KOPT-K1 (cell line): ENCODE results near the gene OSBPL6.

Source experiments
- H3K27ac ChIP-seq: fragments of 200-600 bp; sonication (generic); 2 replicates; pipeline ENCODE4 v1.5.1; 2016; ENCODE audit warnings: antibody characterized with exemption, mild to moderate bottlenecking, low read depth, low read length; ENCODE audit not compliant: poor library complexity, severe bottlenecking
- H3K36me3 ChIP-seq: fragments of 200-600 bp; sonication (generic); 2 replicates; pipeline ENCODE4 v1.5.1; 2017; ENCODE audit warnings: antibody characterized with exemption, mild to moderate bottlenecking, low read length, moderate library complexity; ENCODE audit not compliant: insufficient read depth
- H3K9me3 ChIP-seq: fragments of 200-600 bp; sonication (generic); 2 replicates; pipeline ENCODE4 v1.5.1; 2017; ENCODE audit warnings: antibody characterized with exemption, low read length, mild to moderate bottlenecking; ENCODE audit not compliant: insufficient read depth, poor library complexity, severe bottlenecking

The OSBPL6 gene

GRCh38 chr2:178211943-178212342 is 17.6 kb downstream of the OSBPL6 start:
- H3K36me3 ChIP-seq, result no peaks in the 10 kb centered on the region
- no peaks in the 10 kb centered on the region for H3K9me3 ChIP-seq
- no peak overlapping the region for H3K27ac ChIP-seq

GRCh38 chr2:178213991-178214390 is 19.7 kb downstream of the OSBPL6 start:
- Histone ChIP-seq H3K36me3 (no peaks in the 10 kb centered on the region), H3K9me3 (no peaks in the 10 kb centered on the region)

GRCh38 chr2:178219247-178219646 is 24.9 kb downstream of the OSBPL6 start:
- Histone ChIP-seq H3K9me3 (no peaks in the 10 kb centered on the region), H3K36me3 (no peaks in the 10 kb centered on the region), H3K27ac (no peak overlapping the region)

More at GRCh38 chr2:178213991-178214390, 19.7 kb downstream of the OSBPL6 start:
- no peak overlapping the region for H3K27ac ChIP-seq

DNA sequence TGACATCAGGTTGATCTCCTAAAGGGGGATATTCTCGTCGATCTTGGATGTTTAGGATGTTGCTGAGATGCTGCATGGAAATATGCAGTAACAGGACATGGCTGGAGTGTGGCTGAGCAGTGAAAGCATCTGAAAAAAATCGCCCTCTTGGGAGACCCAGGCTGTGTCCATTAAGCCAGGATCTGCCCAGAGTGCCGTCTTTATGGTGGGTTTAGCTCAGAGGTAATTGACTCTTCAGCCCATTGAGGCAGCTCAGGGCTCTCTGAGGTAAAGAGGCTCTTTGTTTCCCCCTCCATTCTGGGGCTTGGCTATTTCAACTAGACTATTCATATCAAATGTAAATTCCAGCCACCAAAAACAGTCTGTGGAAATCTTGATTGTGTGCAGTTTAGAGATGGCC is 26.5 kb downstream of the OSBPL6 start:
- H3K36me3 ChIP-seq, result no peaks in the 10 kb centered on the region
- H3K9me3 ChIP-seq, result no peaks in the 10 kb centered on the region
- H3K27ac ChIP-seq, result no peak overlapping the region

DNA sequence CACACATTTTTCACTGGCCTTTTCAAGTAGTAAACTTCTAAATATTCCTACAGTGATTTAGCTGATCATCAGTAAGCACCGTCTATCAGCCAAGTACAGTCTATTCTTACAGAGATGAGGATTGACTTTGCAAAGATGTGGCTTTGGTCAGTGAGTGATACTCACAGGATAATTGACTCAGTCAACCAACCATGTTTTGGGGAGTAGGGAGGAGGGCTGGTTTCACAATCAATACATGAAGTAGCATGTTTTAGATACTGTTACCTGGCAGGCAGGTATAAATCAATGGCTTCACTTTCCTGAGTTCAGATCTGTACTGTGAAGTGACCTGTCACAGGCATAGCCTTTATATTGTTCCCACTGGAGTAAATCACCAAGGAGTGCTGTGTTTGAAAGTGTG is 27.2 kb downstream of the OSBPL6 start:
- H3K9me3 ChIP-seq, result no peaks in the 10 kb centered on the region
- H3K36me3 ChIP-seq, result no peaks in the 10 kb centered on the region
- H3K27ac ChIP-seq, result no peak overlapping the region

- Histone ChIP-seq H3K27ac (no peak overlapping the region), H3K9me3 (no peaks in the 10 kb centered on the region), H3K36me3 (no peaks in the 10 kb centered on the region)
These were observed 29.5 kb downstream of the OSBPL6 start for GRCh38 chr2:178223806-178224205.

DNA sequence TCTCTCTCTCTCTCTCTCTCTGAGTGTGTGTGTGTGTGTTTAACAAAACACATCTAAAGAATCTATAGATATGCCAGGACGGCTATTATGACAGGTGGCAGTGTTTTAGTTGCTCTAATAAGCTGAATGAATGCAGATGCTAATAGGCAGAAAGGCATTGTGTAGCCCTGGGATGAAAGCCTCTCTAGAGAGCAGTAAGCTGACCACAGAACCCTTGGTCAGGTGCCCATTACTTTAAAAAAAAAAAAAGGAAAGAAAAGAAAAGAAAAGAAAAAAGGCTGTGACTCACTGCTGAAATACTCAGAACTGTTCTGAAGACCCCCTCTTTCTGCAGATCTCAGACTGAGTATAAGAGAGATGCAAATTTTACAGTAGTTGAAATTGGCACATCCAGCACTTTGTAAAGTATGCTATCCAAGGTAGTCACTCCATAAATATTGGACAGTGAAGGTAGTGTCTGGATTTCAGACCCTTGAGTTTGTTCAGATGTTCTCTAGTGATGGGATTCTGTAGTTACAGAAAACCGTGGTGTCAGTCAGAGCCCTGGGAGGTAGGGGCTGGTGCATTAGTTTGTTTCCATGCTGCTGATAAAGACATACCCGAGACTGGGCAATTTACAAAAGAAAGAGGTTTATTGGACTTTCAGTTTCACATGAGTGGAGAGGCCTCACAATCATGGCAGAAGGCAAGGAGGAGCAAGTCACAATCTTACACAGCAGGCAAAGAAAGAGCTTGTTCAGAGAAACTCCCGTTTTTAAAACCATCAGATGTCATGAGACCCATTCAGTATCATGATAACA is 30.9 kb downstream of the OSBPL6 start:
- Histone ChIP-seq H3K9me3 (no peaks in the 10 kb centered on the region), H3K36me3 (no peaks in the 10 kb centered on the region), H3K27ac (no peak overlapping the region)

GRCh38 chr2:178227187-178227586 is 32.9 kb downstream of the OSBPL6 start:
- no peak overlapping the region for H3K27ac ChIP-seq
- H3K9me3 ChIP-seq, result no peaks in the 10 kb centered on the region
- no peaks in the 10 kb centered on the region for H3K36me3 ChIP-seq

DNA sequence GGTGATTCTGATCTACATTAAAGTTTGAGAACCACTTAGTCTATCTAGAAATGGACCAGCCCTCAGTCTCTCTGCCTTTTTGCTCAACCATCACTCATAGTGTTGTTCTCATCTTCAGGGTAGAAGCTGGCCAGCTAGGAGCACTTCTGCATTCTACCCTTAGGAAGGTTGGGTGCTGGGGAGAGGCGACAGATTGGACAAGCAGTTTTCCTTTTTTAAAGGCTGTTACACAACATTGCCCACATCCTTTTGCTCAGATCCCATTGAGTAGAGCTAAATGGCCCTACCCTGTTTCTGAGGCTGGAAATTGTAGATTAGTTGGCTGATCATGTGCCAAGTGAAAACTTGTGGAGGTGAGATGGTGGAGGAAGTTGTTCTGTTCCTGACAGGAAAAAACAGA is 35.6 kb downstream of the OSBPL6 start:
- Histone ChIP-seq H3K9me3 (no peaks in the 10 kb centered on the region), H3K27ac (no peak overlapping the region), H3K36me3 (no peaks in the 10 kb centered on the region)

- H3K27ac ChIP-seq, result no peak overlapping the region
- H3K36me3 ChIP-seq, result no peaks in the 10 kb centered on the region
- H3K9me3 ChIP-seq, result no peaks in the 10 kb centered on the region
These were observed 36.1 kb downstream of the OSBPL6 start for GRCh38 chr2:178230396-178230795.

GRCh38 chr2:178233428-178233827 is 39.1 kb downstream of the OSBPL6 start:
- Histone ChIP-seq H3K9me3 (no peaks in the 10 kb centered on the region), H3K36me3 (no peaks in the 10 kb centered on the region), H3K27ac (no peak overlapping the region)

DNA sequence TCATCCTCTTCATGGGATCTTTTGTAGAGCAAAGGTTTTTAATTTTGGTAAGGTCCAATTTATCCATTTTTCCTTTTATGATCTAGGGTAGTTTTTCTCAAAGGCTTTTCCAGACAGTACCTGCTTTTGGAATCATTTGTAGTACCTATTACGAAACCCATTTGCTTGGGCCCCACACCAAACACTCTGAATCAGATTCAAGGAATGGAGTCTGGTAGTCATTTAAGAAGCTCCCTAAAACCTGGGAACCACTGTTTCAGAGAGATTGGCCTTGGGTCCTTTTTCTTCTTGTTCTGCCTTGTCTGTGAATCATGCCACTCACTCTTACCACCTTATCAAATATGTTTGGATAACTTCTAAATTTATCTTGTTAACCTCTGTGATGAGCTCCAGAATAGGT is 40.3 kb downstream of the OSBPL6 start:
- H3K9me3 ChIP-seq, result no peaks in the 10 kb centered on the region
- no peak overlapping the region for H3K27ac ChIP-seq
- no peaks in the 10 kb centered on the region for H3K36me3 ChIP-seq

DNA sequence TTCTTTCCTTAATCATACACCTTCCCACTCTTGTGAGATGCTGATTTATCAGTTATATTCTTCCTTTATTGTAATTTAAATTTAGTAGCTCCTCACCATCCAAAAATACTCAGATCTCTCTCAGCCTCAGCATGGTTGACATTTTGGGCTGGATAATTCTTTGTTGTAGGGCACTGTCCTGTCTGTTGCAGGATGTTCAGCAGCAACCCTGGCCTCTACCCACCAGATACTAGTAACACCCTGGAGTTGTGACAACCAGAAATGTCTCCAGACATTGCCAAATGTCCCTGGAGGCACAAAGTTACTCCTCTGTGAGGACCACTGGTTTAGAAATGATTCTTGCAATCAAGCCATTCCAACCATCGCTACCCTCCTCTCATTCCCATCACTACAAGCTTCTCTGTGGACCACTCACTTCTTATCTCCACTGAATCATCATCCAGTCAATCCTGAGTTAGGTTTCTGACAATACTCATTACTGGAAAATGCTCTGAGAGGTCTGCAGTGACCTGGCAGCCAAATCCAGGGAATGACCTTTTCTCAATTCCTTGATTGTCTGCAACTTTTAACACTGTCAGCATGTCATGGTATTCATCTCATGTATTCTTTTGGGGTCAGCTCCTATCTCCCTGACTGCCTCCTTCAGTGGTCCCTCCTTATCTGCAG is 43.3 kb downstream of the OSBPL6 start:
- Histone ChIP-seq H3K9me3 (no peaks in the 10 kb centered on the region), H3K36me3 (no peaks in the 10 kb centered on the region), H3K27ac (no peak overlapping the region)

- H3K27ac ChIP-seq, result no peak overlapping the region
- H3K36me3 ChIP-seq, result no peaks in the 10 kb centered on the region
- H3K9me3 ChIP-seq, result no peaks in the 10 kb centered on the region
These were observed 43.8 kb downstream of the OSBPL6 start for GRCh38 chr2:178238154-178238521.

DNA sequence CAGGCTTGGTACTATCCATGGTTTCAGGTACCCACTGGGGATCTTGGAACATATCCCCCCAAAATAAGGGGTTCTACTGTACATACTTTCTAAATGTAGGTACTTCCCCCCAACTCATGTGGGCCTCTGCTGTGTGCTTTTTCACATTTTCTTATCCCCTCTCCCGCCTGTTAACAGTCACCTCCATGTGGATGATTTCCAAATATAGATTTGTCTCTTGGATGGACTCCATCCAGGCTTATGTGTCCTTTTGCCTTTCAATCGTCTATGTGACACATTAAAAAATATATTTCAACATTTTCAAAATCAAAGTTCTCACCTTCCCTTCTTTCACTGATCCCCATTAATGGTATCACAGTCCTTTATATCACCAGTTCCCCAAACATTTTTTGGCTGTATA is 44.4 kb downstream of the OSBPL6 start:
- Histone ChIP-seq H3K36me3 (no peaks in the 10 kb centered on the region), H3K9me3 (no peaks in the 10 kb centered on the region), H3K27ac (no peak overlapping the region)
